Suprapubic skin (tissue), 4 donors: ENCODE data around the gene WWC2. TPM values are rescaled to one million over a fixed set of nuclear protein-coding genes. Genes with fewer than 3 reads are reported as not detected.

Experiments used
- DNase-seq, 2 donors: peaks; one replicate each; pipeline ENCODE4 v3.0.0-alpha.2; 2019; ENCODE audit warnings: low spot score in 2 of 2
- H3K27ac ChIP-seq: fragments of 200-600 bp; sonication (generic); one replicate; pipeline ENCODE4 v1.5.1; 2019
- H3K27me3 ChIP-seq: fragments of 200-600 bp; sonication (generic); one replicate; pipeline ENCODE4 v1.5.1; 2019
- H3K36me3 ChIP-seq: fragments of 200-600 bp; sonication (generic); one replicate; pipeline ENCODE4 v1.5.1; 2019
- H3K4me1 ChIP-seq: fragments of 200-600 bp; sonication (generic); one replicate; pipeline ENCODE4 v1.5.1; 2019
- H3K4me3 ChIP-seq: fragments of 200-600 bp; sonication (generic); one replicate; pipeline ENCODE4 v1.5.1; 2019; ENCODE audit warnings: mild to moderate bottlenecking
- H3K9me3 ChIP-seq: fragments of 200-600 bp; sonication (generic); one replicate; pipeline ENCODE4 v1.5.1; 2019
- CTCF ChIP-seq, 2 donors: fragments of 200-600 bp in 1 of 2; fragments of 450-650 bp in 1 of 2; sonication (generic) in 1 of 2; IDR thresholded peaks; one replicate each; pipeline ENCODE4 v1.5.1; 2016 to 2019; ENCODE audit warnings: antibody characterized with exemption in 2 of 2, mild to moderate bottlenecking in 1 of 2, moderate library complexity in 1 of 2
- EP300 ChIP-seq: sonication (generic); formaldehyde crosslinking; IDR thresholded peaks from one replicate; pipeline ENCODE4 v1.6.1; 2017; ENCODE audit warnings: antibody characterized with exemption
- POLR2A ChIP-seq, 2 donors: fragments of 450-650 bp; IDR thresholded peaks; one replicate each; pipeline ENCODE4 v1.6.1; 2017; ENCODE audit warnings: antibody characterized with exemption in 2 of 2, mild to moderate bottlenecking in 2 of 2, moderate library complexity in 2 of 2
- POLR2AphosphoS5 ChIP-seq, 3 donors: sonication (generic); formaldehyde crosslinking; IDR thresholded peaks; one replicate each; pipeline ENCODE4 v1.6.1; 2017; ENCODE audit warnings: antibody characterized with exemption in 3 of 3
- WGBS: methylation state at CpG from one replicate; pipeline ENCODE4 v1.1.5; 2018; 5-methylcytosine and 5-hydroxymethylcytosine counted together
- total RNA-seq, 4 donors: library from RNA; depleted of rRNA; stranded (reverse); fragments of >200 nt; gene quantifications; one replicate each; pipeline ENCODE4 v1.1.0, GENCODE V29; 2016

WWC2 gene
- total RNA-seq, 4 donors from 2014 or later, result 9.2 to 30.4 (median 15.2) TPM

DNA sequence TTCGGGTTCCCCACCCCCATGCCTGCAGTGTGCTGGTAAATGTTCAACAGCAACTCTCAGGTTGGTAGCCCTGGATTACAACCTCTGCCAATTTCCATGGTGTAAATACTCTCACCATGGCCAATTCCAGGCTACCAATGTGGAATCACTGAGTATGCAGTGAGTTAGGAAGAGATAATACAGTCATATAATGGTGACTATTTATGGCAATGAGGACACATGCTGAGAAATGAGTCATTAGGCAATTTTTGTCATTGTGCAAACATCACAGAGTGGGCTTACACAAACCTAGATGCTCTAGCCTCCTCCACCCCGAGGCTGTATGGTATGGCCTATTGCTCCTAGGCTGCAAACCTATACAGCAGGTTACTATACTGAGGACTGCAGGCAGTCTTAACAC lies 227.8 kb downstream of the WWC2 start:
- TF ChIP-seq CTCF (IDR thresholded peaks at IDR 0.05) (no peak), POLR2A (IDR thresholded peaks at IDR 0.05) (no peak), POLR2AphosphoS5 (IDR thresholded peaks at IDR 0.05) (no peak), EP300 (no peak)
- Histone ChIP-seq H3K36me3 (no peaks in the 10 kb centered on the region), H3K4me3 (no peak overlapping the region), H3K27me3 (no peaks in the 10 kb centered on the region), H3K4me1 (no peaks in the 10 kb centered on the region), H3K9me3 (no peaks in the 10 kb centered on the region), H3K27ac (no peak overlapping the region)
- WGBS, result 92% methylated on average over 2 of the region's 2 CpGs
- no peak for DNase-seq

GRCh38 chr4:183327827-183328226 lies 228.8 kb downstream of the WWC2 start:
- Histone ChIP-seq H3K4me3 (no peak overlapping the region), H3K27ac (no peak overlapping the region), H3K4me1 (no peaks in the 10 kb centered on the region), H3K27me3 (no peaks in the 10 kb centered on the region), H3K9me3 (no peaks in the 10 kb centered on the region), H3K36me3 (no peaks in the 10 kb centered on the region)
- TF ChIP-seq POLR2AphosphoS5 (IDR thresholded peaks at IDR 0.05) (no peak), EP300 (no peak), POLR2A (IDR thresholded peaks at IDR 0.05) (no peak), CTCF (IDR thresholded peaks at IDR 0.05) (no peak)
- 81% methylated on average over 7 of the region's 7 CpGs for WGBS
- no peak for DNase-seq

- no peak for DNase-seq
- Histone ChIP-seq H3K4me1 (no peaks in the 10 kb centered on the region), H3K27me3 (no peaks in the 10 kb centered on the region), H3K4me3 (no peak overlapping the region), H3K36me3 (no peaks in the 10 kb centered on the region), H3K9me3 (no peaks in the 10 kb centered on the region), H3K27ac (no peak overlapping the region)
- TF ChIP-seq POLR2AphosphoS5 (IDR thresholded peaks at IDR 0.05), result no peak
- no peak for TF ChIP-seq POLR2A (IDR thresholded peaks at IDR 0.05)
- TF ChIP-seq CTCF (IDR thresholded peaks at IDR 0.05), result no peak
- TF ChIP-seq EP300, result no peak
- WGBS, result 69% methylated on average over 7 of the region's 7 CpGs
Measured at GRCh38 chr4:183328832-183329231, 229.8 kb downstream of the WWC2 start.

DNA sequence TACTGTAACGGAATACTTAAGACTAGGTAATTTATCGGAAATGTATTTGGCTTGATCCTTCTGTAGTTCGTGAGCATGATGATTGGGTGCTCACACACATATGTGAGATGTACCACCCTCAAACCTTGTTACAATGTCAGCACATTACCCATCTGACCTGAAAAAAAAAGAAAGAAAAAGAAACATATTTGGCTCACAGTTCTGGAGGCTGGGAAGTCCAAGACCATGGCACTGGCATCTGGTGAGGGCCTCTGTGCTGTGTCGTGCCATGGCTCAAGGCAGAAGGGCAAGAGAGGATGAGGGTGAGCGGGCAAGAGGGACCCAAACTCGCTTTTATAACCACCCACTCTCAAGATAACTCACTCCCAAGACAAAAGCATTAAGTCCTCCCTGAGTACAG lies 230.2 kb downstream of the WWC2 start:
- WGBS, result 92% methylated on average over 6 of the region's 6 CpGs
- H3K27ac ChIP-seq, result no peak overlapping the region
- no peaks in the 10 kb centered on the region for H3K36me3 ChIP-seq
- no peak for DNase-seq
- no peak overlapping the region for H3K4me3 ChIP-seq
- no peaks in the 10 kb centered on the region for H3K9me3 ChIP-seq
- H3K4me1 ChIP-seq, result no peaks in the 10 kb centered on the region
- H3K27me3 ChIP-seq, result no peaks in the 10 kb centered on the region
- no peak for TF ChIP-seq CTCF (IDR thresholded peaks at IDR 0.05)
- no peak for TF ChIP-seq POLR2AphosphoS5 (IDR thresholded peaks at IDR 0.05)
- TF ChIP-seq POLR2A (IDR thresholded peaks at IDR 0.05), result no peak
- no peak for TF ChIP-seq EP300

DNA sequence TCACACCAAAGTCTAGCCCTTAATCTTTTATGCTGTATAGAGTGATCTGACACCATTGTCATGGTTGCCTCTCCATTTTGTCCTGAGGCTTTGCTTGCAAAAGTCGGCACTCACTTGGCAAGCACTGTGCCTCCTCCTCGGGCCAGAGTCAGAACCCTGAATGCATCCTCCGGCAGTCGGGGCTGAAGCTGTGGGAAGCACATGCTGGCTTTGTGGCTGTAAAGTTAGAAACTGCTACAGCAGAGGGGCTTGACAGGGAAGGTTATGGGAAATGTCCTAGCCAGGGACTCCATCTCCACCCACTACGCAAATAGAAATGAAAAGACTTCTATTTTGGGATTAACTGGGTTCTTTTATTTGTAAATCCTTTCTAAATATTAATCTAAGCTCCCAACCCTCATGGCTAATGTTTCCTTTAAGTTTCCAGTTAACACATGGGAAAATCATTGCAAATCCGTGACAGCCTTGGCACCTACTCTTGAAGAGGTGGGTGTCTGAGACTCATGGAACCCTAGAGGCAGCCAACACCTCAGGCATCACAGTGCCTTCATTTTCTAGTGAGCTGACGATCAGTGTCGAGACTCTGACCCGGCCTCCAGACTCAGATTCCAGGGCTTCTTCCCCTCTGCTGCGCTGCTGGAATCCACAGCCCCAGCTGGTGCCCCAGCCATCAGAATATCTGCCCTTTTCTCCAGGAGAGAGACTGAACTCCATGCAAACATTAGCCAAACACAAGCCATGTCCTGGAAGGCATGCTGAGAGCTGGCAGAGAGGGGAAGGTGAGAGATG lies 231.1 kb downstream of the WWC2 start:
- no peaks in the 10 kb centered on the region for H3K27me3 ChIP-seq
- no peaks in the 10 kb centered on the region for H3K36me3 ChIP-seq
- 72% methylated on average over 10 of the region's 10 CpGs for WGBS
- DNase-seq, result no peak
- TF ChIP-seq POLR2A (IDR thresholded peaks at IDR 0.05) (no peak), POLR2AphosphoS5 (IDR thresholded peaks at IDR 0.05) (no peak), CTCF (IDR thresholded peaks at IDR 0.05) (no peak)
- no peak overlapping the region for H3K4me3 ChIP-seq
- H3K9me3 ChIP-seq, result no peaks in the 10 kb centered on the region
- H3K27ac ChIP-seq, result no peak overlapping the region
- H3K4me1 ChIP-seq, result no peaks in the 10 kb centered on the region
